ENCODE results near the gene INHBB. TPM values are rescaled to one million over a fixed set of nuclear protein-coding genes. Genes with fewer than 3 reads are reported as not detected.

Gene INHBB
- total and polyA plus RNA-seq, 7 donors: 0.60 to 1.8 (median 1.2) TPM; not detected in 1

- Histone ChIP-seq H3K27me3 (peaks cover 50 to 79% (median 71%) of the 10 kb centered on the region in 3 donors), H3K27ac (peak overlapping the region in 1 of 4 donors; percentile 31), H3K4me3 (peak overlapping the region in 3 of 4 donors; percentile 10 to 37 (median 36)), H3K9me3 (no peaks in the 10 kb centered on the region), H3K4me1 (peaks cover 0 to 46% (median 43%) of the 10 kb centered on the region in 4 donors), H3K36me3 (no peaks in the 10 kb centered on the region)
- TF ChIP-seq EP300 (IDR thresholded peaks at IDR 0.05) (no peak), POLR2AphosphoS5 (IDR thresholded peaks at IDR 0.05) (no peak), CTCF (IDR thresholded peaks at IDR 0.05) (no peak), POLR2A (IDR thresholded peaks at IDR 0.05) (no peak)
- no peak for DNase-seq
- intact Hi-C loops (cut with DNase I): loop anchor here (10.0 kb wide), 1 partner anchor 728 kb away; no protein-coding TSS in a partner anchor
- WGBS, 2 donors: 2 to 3% methylated on average over 54 of the region's 54 CpGs
Observed at GRCh38 chr2:120346667-120347358, 877 bp downstream of the INHBB start.

- no peaks in the 10 kb centered on the region for H3K9me3 ChIP-seq
- no peak for DNase-seq
- no peaks in the 10 kb centered on the region for H3K36me3 ChIP-seq
- intact Hi-C loops (cut with DNase I): loop anchor here (10.0 kb wide), 1 partner anchor 727 kb away; no protein-coding TSS in a partner anchor
- peak overlapping the region in 3 of 4 donors; percentile 10 to 37 (median 36) for H3K4me3 ChIP-seq
- TF ChIP-seq POLR2A (IDR thresholded peaks at IDR 0.05) (no peak), CTCF (IDR thresholded peaks at IDR 0.05) (no peak), EP300 (IDR thresholded peaks at IDR 0.05) (no peak), POLR2AphosphoS5 (IDR thresholded peaks at IDR 0.05) (no peak)
- peaks cover 45 to 72% (median 64%) of the 10 kb centered on the region in 3 donors for H3K27me3 ChIP-seq
- H3K4me1 ChIP-seq: peaks cover 0 to 46% (median 43%) of the 10 kb centered on the region in 4 donors
- H3K27ac ChIP-seq: no peak overlapping the region
- WGBS, 2 donors: 6 to 7% methylated on average over 27 of the region's 27 CpGs
Observed at GRCh38 chr2:120347396-120348060, 1.6 kb downstream of the INHBB start.

GRCh38 chr2:120348134-120348736 is 2.3 kb downstream of the INHBB start:
- Histone ChIP-seq H3K27ac (no peak overlapping the region), H3K36me3 (no peaks in the 10 kb centered on the region), H3K27me3 (peaks cover 38 to 65% (median 57%) of the 10 kb centered on the region in 3 donors), H3K9me3 (no peaks in the 10 kb centered on the region), H3K4me1 (peaks cover 0 to 43% (median 39%) of the 10 kb centered on the region in 4 donors), H3K4me3 (no peak overlapping the region)
- WGBS, 2 donors: 13 to 21% methylated on average over 7 of the region's 7 CpGs
- no peak for TF ChIP-seq CTCF (IDR thresholded peaks at IDR 0.05)
- TF ChIP-seq POLR2AphosphoS5 (IDR thresholded peaks at IDR 0.05): no peak
- TF ChIP-seq EP300 (IDR thresholded peaks at IDR 0.05): no peak
- TF ChIP-seq POLR2A (IDR thresholded peaks at IDR 0.05): no peak
- no peak for DNase-seq
- intact Hi-C loops (cut with DNase I): loop anchor here (10.0 kb wide), 1 partner anchor 727 kb away; no protein-coding TSS in a partner anchor

GRCh38 chr2:120348737-120349439 is 3.0 kb downstream of the INHBB start:
- Histone ChIP-seq H3K36me3 (no peaks in the 10 kb centered on the region), H3K27me3 (peaks cover 33 to 58% (median 52%) of the 10 kb centered on the region in 3 donors), H3K4me3 (no peak overlapping the region), H3K27ac (no peak overlapping the region), H3K9me3 (no peaks in the 10 kb centered on the region), H3K4me1 (peaks cover 0 to 36% (median 32%) of the 10 kb centered on the region in 4 donors)
- intact Hi-C loops (cut with DNase I): loop anchor here (10.0 kb wide), 1 partner anchor 726 kb away; no protein-coding TSS in a partner anchor
- TF ChIP-seq POLR2AphosphoS5 (IDR thresholded peaks at IDR 0.05) (no peak), POLR2A (IDR thresholded peaks at IDR 0.05) (no peak), EP300 (IDR thresholded peaks at IDR 0.05) (no peak), CTCF (IDR thresholded peaks at IDR 0.05) (no peak)
- DNase-seq: no peak
- WGBS, 2 donors: 45 to 57% methylated on average over 27 of the region's 27 CpGs
